Measurements from ENCODE around the gene RAD51B. TPM values are rescaled to one million over a fixed set of nuclear protein-coding genes. Genes with fewer than 3 reads are reported as not detected.
A peak's percentile ranks its signal among the peaks of the same experiment; 100 is the strongest.

The RAD51B gene
- total RNA-seq, 2 donors from 2014 or later, result 42.6 to 50.0 TPM

DNA sequence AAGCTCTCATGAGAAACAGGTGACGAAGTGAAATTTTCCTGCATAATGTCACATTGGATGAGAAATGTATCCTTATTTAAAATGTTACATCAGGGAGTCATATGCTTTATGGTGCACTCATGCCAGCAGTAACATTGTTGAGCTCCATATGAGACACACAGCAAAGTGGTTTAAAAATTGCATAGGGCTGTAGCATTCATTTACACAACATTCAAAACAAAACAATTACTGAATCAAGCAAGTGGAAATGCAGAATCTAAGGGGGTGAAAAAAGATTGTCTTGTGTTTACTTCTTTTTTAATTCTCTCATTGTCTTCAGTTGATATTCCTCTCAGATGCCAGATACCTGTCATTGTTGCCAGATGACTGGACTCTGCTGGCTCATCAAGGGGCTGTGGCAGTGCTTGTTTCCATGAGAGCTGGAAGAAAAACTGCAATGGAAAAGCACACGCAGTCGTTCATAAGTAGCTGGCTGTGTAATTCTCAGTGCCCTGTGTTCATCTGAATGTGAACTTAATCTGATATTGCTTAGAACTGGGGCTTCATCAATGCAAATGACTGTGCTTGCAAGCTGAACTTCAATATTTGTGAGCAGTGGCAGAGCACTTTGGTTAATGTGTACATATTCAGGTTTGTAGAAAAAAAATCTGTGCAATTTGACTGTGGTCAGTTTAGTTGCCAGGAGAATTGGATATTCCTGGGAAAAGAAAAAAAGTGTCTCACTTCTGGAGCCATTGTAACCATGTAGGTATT, 305.6 kb downstream of the RAD51B start:
- Mint-ChIP-seq H3K36me3 (ENCODE audit: insufficient read depth in 2 of 2) (peaks cover 0 to 2% of the 10 kb centered on the region in 2 donors), H3K27ac (no peak overlapping the region)

DNA sequence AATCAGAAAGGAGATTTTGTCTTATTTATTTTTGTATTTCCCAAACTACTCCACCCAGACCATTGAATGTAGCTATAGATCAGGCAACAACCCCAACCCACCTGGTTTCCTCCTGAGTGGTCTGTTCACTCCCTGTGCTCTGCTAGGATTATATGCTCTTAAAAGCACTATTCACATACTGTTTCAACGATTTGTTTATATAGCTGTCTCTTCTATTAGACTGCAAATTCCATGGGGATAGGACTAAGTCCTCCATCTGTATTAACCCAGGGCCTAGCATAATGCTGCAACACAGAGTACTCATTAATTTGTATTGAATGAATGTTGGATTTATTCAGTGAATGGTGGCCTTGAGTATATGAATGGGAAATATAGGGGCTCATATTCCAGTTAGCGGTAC, 307.6 kb downstream of the RAD51B start:
- H3K4me3 Mint-ChIP-seq, result no peak overlapping the region
- ATAC-seq (replicated peaks in 1 of 2), result no peak
- peaks cover 15% of the 10 kb centered on the region for H3K4me1 Mint-ChIP-seq (ENCODE audit: low read depth)
- no peak overlapping the region for H3K27ac Mint-ChIP-seq
- H3K9me3 Mint-ChIP-seq, result no peaks in the 10 kb centered on the region
- no peaks in the 10 kb centered on the region for H3K36me3 Mint-ChIP-seq (ENCODE audit: insufficient read depth in 2 of 2)
- H3K27me3 Mint-ChIP-seq (ENCODE audit: low read depth), result no peaks in the 10 kb centered on the region
- no peak for DNase-seq

More for the DNA sequence above, 305.6 kb downstream of the RAD51B start:
- ATAC-seq (replicated peaks in 1 of 2) (peak; percentile 27 to 55), DNase-seq (no peak)
- Mint-ChIP-seq H3K4me1 (ENCODE audit: low read depth) (peaks cover 15% of the 10 kb centered on the region), H3K4me3 (no peak overlapping the region), H3K27me3 (ENCODE audit: low read depth) (no peaks in the 10 kb centered on the region), H3K9me3 (no peaks in the 10 kb centered on the region)

DNA sequence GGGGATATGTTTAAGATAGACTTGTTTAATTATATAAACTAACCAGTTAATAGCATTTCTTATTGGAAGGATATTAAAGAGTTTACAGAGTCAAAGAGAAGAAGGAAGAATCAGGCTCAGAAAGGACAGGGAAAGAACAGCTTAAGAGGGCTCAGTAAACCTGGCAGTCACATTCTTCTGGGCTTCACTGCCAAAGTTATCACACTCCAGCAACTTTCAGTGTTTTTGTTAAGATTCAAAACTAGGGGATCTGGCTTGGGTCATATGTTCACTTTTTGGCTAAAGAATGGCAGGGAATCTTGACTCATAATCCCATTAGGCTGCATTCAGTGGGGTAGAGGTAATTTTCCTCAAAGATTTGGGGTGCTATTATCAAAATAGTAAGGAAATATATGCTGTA, 312.3 kb downstream of the RAD51B start:
- Mint-ChIP-seq H3K9me3 (no peaks in the 10 kb centered on the region), H3K27ac (no peak overlapping the region), H3K4me1 (ENCODE audit: low read depth) (peaks cover 7% of the 10 kb centered on the region), H3K36me3 (ENCODE audit: insufficient read depth in 2 of 2) (no peaks in the 10 kb centered on the region), H3K27me3 (ENCODE audit: low read depth) (no peaks in the 10 kb centered on the region), H3K4me3 (no peak overlapping the region)
- ATAC-seq (replicated peaks in 1 of 2), result no peak
- no peak for DNase-seq

DNA sequence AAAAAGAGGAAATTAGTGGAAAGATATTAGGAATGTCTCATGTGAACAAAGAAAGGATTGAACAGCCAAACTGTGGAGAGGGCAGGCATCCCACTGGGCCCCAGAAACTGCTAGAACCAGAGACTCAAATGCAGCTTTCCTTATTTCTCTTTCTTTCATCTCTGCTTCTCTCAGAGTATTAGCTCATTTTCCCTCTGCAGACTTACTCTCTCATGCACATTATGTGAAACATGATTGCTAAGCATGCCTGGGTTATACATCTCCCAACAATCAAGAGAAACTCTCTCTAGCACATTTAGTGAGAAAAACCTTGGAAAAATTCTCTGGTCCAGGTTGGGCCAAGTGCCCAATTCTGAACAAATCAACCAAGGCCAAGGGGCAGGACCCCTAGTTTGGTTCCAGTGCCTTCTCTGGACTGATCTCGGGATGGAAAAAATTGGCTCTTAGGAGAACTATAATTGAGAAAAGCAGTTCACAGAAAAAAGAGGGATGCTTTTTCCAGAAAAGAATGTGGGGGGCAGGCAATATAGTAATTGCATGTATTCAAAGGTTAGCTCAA, 313.1 kb downstream of the RAD51B start:
- Mint-ChIP-seq H3K27ac (no peak overlapping the region), H3K36me3 (ENCODE audit: insufficient read depth in 2 of 2) (no peaks in the 10 kb centered on the region), H3K27me3 (ENCODE audit: low read depth) (no peaks in the 10 kb centered on the region), H3K4me3 (no peak overlapping the region), H3K9me3 (no peaks in the 10 kb centered on the region), H3K4me1 (ENCODE audit: low read depth) (peaks cover 7% of the 10 kb centered on the region)
- no peak for DNase-seq
- ATAC-seq (replicated peaks in 1 of 2), result no peak

DNA sequence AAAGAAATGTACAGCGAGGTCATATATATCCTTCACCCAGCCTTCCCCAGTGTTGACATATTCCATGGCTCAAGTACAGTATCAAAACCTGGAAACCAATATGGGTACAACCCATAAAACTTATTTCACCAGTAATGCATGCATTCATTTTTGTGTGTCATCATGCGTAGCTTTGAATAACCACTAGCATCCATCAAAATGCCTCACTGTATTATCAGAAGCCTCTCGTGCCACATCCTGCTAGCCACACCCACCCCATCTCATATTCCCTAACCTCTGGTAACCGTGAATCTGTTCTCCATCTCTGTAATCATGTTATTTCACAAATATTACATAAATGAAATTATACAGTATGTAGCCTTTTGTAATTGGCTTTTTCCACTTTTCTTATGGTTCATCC, 314.3 kb downstream of the RAD51B start:
- no peaks in the 10 kb centered on the region for H3K36me3 Mint-ChIP-seq (ENCODE audit: insufficient read depth in 2 of 2)
- ATAC-seq (replicated peaks in 1 of 2) (no peak), DNase-seq (no peak)
- no peaks in the 10 kb centered on the region for H3K27me3 Mint-ChIP-seq (ENCODE audit: low read depth)
- H3K9me3 Mint-ChIP-seq, result no peaks in the 10 kb centered on the region
- H3K4me3 Mint-ChIP-seq, result no peak overlapping the region
- H3K27ac Mint-ChIP-seq, result no peak overlapping the region
- peaks cover 7% of the 10 kb centered on the region for H3K4me1 Mint-ChIP-seq (ENCODE audit: low read depth)

DNA sequence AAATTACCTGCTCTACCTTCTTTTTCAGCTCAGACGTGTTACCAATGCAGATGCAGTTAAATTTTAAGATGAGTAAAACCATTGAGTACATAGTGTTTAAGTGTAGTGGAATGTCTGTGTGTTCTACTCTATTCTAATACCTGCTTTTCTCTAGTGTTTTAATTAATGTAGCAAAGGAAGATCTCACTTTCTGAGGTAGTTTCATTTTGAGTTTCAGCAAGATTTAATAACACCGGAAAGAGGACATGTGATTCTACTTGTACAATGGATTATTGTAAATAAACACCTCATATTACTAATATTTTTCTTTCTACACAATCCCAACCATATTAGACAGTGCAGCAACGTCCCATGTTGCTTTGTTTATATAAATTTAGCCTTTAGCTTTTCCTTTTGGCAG, 315.4 kb downstream of the RAD51B start:
- ATAC-seq (replicated peaks in 1 of 2) (no peak), DNase-seq (no peak)
- H3K36me3 Mint-ChIP-seq (ENCODE audit: insufficient read depth in 2 of 2), result no peaks in the 10 kb centered on the region
- peaks cover 7% of the 10 kb centered on the region for H3K4me1 Mint-ChIP-seq (ENCODE audit: low read depth)
- H3K27me3 Mint-ChIP-seq (ENCODE audit: low read depth), result no peaks in the 10 kb centered on the region
- no peak overlapping the region for H3K27ac Mint-ChIP-seq
- no peak overlapping the region for H3K4me3 Mint-ChIP-seq
- no peaks in the 10 kb centered on the region for H3K9me3 Mint-ChIP-seq

DNA sequence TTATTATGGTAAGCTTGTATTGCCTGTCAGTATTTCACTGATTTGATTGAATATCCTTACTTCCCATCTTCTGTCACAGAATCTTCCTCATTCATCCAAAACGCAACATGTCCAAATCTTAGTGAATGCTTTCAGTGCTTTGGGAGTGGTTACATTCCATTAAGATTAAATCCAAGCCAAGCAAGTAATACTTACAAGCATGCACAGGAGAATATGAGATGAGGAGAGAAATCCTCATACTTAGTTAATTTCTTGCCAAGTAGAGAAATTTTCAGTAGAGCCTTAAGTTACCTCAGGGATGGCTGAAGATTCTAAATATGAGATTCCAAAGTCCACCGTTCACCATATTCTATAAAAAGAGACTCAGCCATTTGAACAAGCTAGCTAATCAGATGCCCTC, 316.0 kb downstream of the RAD51B start:
- ATAC-seq (replicated peaks in 1 of 2), result no peak
- no peaks in the 10 kb centered on the region for H3K27me3 Mint-ChIP-seq (ENCODE audit: low read depth)
- no peaks in the 10 kb centered on the region for H3K36me3 Mint-ChIP-seq (ENCODE audit: insufficient read depth in 2 of 2)
- DNase-seq, result no peak
- no peaks in the 10 kb centered on the region for H3K9me3 Mint-ChIP-seq
- H3K4me1 Mint-ChIP-seq (ENCODE audit: low read depth), result peaks cover 7% of the 10 kb centered on the region
- H3K27ac Mint-ChIP-seq, result no peak overlapping the region
- no peak overlapping the region for H3K4me3 Mint-ChIP-seq

DNA sequence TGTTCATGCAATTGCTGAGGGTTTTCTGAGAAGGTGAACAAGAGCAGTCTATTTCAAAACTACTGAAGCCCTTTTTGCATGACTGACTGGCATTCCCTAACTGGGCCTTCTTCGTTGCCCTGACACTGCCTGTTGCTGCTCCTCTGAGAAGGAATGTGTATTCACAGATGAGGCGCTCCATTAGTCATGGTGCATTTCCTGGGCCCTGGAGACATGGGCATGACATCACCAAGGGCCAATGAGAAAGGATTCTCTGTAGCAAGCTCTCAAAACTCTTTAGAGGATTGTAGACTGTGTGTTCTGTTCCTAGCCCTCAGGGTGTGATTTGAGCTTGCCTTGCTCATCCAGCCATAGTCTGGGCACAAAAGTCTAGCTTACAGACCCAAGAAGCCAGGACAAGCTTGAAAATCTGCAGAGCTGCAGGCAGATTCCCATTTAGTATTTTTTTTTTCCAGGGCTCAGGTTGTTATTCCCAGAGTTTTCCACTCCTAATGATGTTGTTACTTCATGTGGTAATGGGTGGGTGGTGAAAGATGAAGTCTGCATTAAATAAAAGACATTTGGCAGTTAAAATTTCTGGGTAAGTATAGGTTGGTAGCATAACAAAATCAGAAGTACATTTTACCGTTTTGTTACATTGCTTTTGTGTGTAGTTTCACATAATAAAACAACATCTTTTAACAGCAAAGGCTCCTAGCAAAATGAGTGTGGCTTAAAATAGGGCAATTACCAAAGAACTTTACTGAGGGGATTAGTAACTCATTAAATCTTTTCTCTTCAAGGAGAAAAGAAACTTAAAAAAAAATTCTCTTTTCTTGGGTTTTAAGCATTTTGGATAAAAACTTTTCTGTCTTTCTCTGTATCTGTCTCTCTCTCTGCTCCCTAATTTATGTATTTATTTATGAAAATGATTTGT, 318.4 kb downstream of the RAD51B start:
- Mint-ChIP-seq H3K27ac (no peak overlapping the region), H3K9me3 (no peaks in the 10 kb centered on the region), H3K27me3 (ENCODE audit: low read depth) (no peaks in the 10 kb centered on the region), H3K36me3 (ENCODE audit: insufficient read depth in 2 of 2) (no peaks in the 10 kb centered on the region), H3K4me1 (ENCODE audit: low read depth) (peaks cover 13% of the 10 kb centered on the region), H3K4me3 (no peak overlapping the region)
- peak in 1 of 2 donors; percentile 48 for ATAC-seq (replicated peaks in 1 of 2)
- peak in 1 of 2 donors; percentile 4 for DNase-seq

DNA sequence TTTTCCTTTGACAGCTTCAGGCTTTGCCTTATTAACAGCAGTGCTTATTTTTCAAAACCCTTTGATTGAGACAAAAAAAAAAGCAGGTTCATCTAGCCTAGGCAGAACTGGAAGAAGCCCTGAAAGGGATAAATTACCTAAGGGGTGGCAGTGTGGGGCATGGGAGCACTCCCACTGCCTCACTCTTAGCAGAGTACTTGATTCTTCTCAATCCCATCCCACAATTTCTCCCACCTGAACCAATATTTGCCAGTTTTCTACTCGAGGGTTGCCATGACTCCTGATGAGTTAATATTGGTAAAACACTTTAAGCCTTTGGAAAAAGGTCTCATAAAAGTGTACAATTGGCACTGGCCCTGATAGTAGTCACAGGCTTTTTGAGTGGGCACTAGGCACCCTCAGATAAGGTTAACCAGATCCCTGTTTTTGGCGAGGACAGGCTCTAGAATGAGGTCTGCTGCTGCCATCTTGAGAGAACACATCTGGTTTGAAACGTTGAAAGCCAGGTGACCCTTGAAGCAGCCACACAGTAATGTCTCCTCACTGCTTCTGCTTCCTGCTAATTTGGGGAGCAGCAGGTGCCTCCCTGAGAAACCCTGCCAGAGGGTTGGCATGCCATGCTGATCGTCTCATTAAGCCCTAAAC, 320.0 kb downstream of the RAD51B start:
- H3K4me3 Mint-ChIP-seq, result no peak overlapping the region

DNA sequence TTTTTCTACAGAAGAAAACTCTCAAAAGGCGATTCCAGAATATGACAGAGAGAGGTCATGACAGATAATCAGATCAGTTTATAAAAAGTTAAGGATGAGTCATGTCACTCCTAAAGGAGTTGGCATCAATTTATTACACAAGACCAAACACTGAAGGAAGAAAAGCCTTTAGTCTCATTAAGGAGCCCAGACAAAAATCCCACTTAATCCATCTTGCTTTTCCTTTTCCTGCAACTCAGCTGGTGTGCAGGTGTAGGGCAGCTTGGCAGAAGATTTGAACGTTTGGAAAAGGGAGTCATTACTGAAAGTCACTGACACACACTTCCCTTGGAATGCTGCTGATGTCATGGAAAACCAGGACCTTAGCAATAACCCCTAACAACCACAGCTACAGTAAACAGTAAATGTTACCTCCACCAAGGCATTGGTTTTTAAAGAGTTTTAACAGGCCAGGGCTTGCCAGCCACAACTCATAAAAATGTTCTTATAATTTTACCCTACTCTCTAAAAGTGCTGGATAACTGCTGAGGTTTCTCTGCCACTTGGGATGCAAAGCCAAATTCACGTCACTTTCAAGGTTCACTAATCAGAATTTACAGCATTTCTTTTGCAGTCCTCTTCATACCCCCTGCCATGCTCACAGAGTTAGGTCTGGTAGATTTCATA, 320.6 kb downstream of the RAD51B start:
- no peaks in the 10 kb centered on the region for H3K9me3 Mint-ChIP-seq

More for the DNA sequence above, 320.0 kb downstream of the RAD51B start:
- Mint-ChIP-seq H3K27me3 (ENCODE audit: low read depth) (no peaks in the 10 kb centered on the region), H3K9me3 (no peaks in the 10 kb centered on the region), H3K36me3 (ENCODE audit: insufficient read depth in 2 of 2) (no peaks in the 10 kb centered on the region), H3K27ac (no peak overlapping the region), H3K4me1 (ENCODE audit: low read depth) (peaks cover 23% of the 10 kb centered on the region)
- DNase-seq (no peak), ATAC-seq (replicated peaks in 1 of 2) (no peak)

DNA sequence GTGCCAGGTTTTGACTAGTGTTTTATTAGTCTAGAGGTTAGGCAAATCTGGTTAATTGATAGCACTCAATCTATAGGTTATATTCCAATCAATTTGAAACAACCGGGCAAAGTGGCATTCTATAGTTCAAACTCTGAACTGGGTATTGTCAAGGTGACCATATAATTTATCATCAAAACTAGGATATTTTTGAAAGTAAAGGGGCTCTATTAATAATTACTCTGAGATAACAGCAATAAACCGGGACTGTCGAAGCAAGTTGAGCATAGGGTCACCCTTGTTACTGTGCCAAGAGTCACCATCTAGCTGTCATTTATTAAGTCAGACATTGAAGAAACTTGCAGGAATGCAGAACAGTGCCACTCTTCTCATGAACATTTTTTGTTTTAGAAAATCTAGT, 321.2 kb downstream of the RAD51B start:
- DNase-seq (no peak), ATAC-seq (replicated peaks in 1 of 2) (no peak)
- H3K4me3 Mint-ChIP-seq, result no peak overlapping the region
- H3K27me3 Mint-ChIP-seq (ENCODE audit: low read depth), result no peaks in the 10 kb centered on the region
- H3K4me1 Mint-ChIP-seq (ENCODE audit: low read depth), result peaks cover 16% of the 10 kb centered on the region
- H3K27ac Mint-ChIP-seq, result no peak overlapping the region
- H3K9me3 Mint-ChIP-seq, result no peaks in the 10 kb centered on the region
- H3K36me3 Mint-ChIP-seq (ENCODE audit: insufficient read depth in 2 of 2), result peaks cover under 1 to 1% of the 10 kb centered on the region in 2 donors

More for the DNA sequence above, 320.6 kb downstream of the RAD51B start:
- Mint-ChIP-seq H3K27ac (no peak overlapping the region), H3K4me1 (ENCODE audit: low read depth) (peaks cover 19% of the 10 kb centered on the region), H3K27me3 (ENCODE audit: low read depth) (no peaks in the 10 kb centered on the region), H3K36me3 (ENCODE audit: insufficient read depth in 2 of 2) (no peaks in the 10 kb centered on the region), H3K4me3 (no peak overlapping the region)
- ATAC-seq (replicated peaks in 1 of 2), result no peak
- no peak for DNase-seq

DNA sequence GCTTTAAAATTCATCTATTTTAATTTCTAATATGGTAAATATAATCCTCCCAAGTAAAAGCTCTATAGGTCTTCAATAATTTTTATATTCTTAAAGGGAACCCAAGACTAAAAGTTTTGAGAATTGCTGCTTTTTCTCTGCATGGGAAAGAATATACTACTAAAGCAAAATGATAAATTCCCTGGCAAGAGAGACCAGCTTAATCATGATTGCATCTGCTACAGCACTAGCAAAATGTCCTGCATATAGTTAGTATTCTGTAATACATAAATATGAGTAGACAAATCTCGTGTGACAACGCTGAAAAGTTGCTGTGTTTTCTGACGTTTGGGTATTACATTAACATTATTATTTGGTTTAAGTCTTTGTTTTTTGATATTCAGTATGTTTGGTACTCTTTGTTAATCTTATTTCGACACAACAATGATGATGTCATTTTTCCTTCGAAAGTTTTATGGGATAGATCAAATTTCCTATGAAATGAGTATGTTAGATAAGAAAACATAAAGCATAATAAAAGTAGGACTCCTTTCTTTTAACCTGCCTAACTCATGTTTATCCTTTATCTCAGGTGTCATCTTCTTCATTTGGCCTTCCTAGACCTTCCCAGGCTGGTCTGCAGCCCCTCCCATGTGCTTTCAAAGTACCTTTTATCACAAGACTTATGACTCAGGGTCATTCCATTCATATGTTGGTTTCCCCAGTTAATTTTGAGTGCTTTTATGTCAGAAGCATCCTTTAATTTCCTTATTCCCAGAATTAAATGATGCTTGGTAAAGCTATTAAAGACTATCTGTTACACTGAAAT, 321.9 kb downstream of the RAD51B start:
- ATAC-seq (replicated peaks in 1 of 2), result no peak
- Mint-ChIP-seq H3K4me1 (ENCODE audit: low read depth) (peaks cover 16% of the 10 kb centered on the region), H3K36me3 (ENCODE audit: insufficient read depth in 2 of 2) (peaks cover 2% of the 10 kb centered on the region in 2 donors), H3K27me3 (ENCODE audit: low read depth) (no peaks in the 10 kb centered on the region), H3K9me3 (no peaks in the 10 kb centered on the region), H3K27ac (no peak overlapping the region), H3K4me3 (no peak overlapping the region)
- no peak for DNase-seq
